ENCODE results near the gene PTF1A.

DNA sequence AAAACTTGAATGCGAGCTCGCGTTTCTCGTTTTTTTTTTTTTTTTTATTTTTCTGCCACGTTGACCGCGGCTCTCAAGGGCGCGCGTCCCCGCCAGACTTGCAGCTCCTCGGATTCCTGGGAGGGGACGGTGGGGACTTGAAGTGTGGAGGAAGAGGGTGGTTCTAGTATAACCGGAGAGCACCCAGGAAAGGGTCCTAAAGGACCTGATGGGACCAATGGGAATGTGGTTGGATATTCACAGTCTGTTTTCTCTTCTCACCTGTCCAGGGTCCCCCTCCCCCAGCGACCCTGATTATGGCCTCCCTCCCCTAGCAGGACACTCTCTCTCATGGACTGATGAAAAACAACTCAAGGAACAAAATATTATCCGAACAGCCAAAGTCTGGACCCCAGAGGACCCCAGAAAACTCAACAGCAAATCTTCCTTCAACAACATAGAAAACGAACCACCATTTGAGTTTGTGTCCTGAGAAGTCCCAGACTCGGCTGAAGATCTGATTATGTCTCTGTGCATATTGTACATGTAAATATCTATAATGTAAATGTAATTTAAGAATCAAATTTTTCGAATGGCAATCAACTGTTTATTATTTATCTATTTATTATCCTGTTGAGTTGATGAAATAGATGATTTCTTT, 1.4 kb downstream of the PTF1A start:
- TF ChIP-seq ZNF146 (tag by site-specific recombination; IDR thresholded peaks at IDR 0.05) = no peak
- no peak for TF ChIP-seq RBAK (tag by site-specific recombination; IDR thresholded peaks at IDR 0.05)
- TF ChIP-seq CTCF (tag by site-specific recombination; IDR thresholded peaks at IDR 0.05) = no peak
- TF ChIP-seq ZNF416 (tag by site-specific recombination; IDR thresholded peaks at IDR 0.05) = no peak
- TF ChIP-seq ZNF211 (tag by site-specific recombination; IDR thresholded peaks at IDR 0.05; ENCODE audit: low read depth) = no peak
- TF ChIP-seq ZBTB49 (tag by site-specific recombination; IDR thresholded peaks at IDR 0.05; ENCODE audit: low read depth) = no peak
- no peak for TF ChIP-seq ZNF132 (tag by site-specific recombination; IDR thresholded peaks at IDR 0.05; ENCODE audit: borderline replicate concordance)
- no peak for TF ChIP-seq ZNF544 (tag by site-specific recombination; IDR thresholded peaks at IDR 0.05)
- TF ChIP-seq ZNF580 (tag by site-specific recombination; IDR thresholded peaks at IDR 0.05) = no peak
- TF ChIP-seq KLF17 (tag by site-specific recombination; IDR thresholded peaks at IDR 0.05) = no peak
- TF ChIP-seq ZNF404 (tag by site-specific recombination; IDR thresholded peaks at IDR 0.05) = no peak
- no peak for TF ChIP-seq KLF8 (tag by site-specific recombination; IDR thresholded peaks at IDR 0.05)
- TF ChIP-seq ZNF510 (tag by site-specific recombination; IDR thresholded peaks at IDR 0.05; ENCODE audit: insufficient replicate concordance) = no peak

Measured in HEK293 (cell line).